ENCODE results near the gene CCDC32.

- no peak for TF ChIP-seq EZH2 (optimal IDR thresholded peaks at IDR 0.05; ENCODE audit: low read depth, low read length)
- no peak for TF ChIP-seq CTCF (IDR thresholded peaks at IDR 0.05; ENCODE audit: low read length)
Measured at GRCh38 chr15:40598672-40599071, 33.8 kb upstream of the CCDC32 start.

All from MM.1S (cell line).